A375 (cell line): Measurements from ENCODE around the gene ALKBH4. TPM values are rescaled to one million over a fixed set of nuclear protein-coding genes. Genes with fewer than 3 reads are reported as not detected.

ENCODE experiments used
- total RNA-seq: library from RNA; depleted of rRNA; stranded (reverse); fragments of >200 nt; shearing (Covaris generic); gene quantifications from 2 replicates; pipeline ENCODE4 v1.2.3, GENCODE V29; 2014; rRNA removed

ALKBH4 gene
- 18.6 and 22.4 TPM in 2 replicates for total RNA-seq

GRCh38 chr7:102464577-102465280 lies at the start of gene ALKBH4, which contains the start of gene LRWD1:
TSS of gene ALKBH4 (minus strand) at chr7:102464863. CDS start at chr7:102464836, 27 bp downstream.
TSS of gene LRWD1 (plus strand) at chr7:102464984. CDS start at chr7:102465081, 97 bp downstream.

GRCh38 chr7:102478314-102479208 lies 13.9 kb upstream of the ALKBH4 start, which contains the start of gene POLR2J:
TSS of gene POLR2J (minus strand) at chr7:102478922. CDS start at chr7:102478860, 62 bp downstream.

GRCh38 chr7:102433219-102434038 lies 31.2 kb downstream of the ALKBH4 start, which contains the start of gene ORAI2:
TSS of gene ORAI2 (plus strand) at chr7:102433575. CDS start at chr7:102438957, 5,382 bp downstream.

Other genes starting within 250 kb of the ALKBH4 start
- 4.2 and 9.8 TPM in 2 replicates for gene SH2B2, start 178.0 kb downstream of the ALKBH4 start, total RNA-seq
- gene SPDYE6, start 108.4 kb downstream of the ALKBH4 start, total RNA-seq: not detected in 2 replicates
- gene PRKRIP1, start 68.5 kb downstream of the ALKBH4 start, total RNA-seq: 42.4 and 46.0 TPM in 2 replicates
- 29.3 and 33.3 TPM in 2 replicates for gene ORAI2, start 31.3 kb downstream of the ALKBH4 start, total RNA-seq
- 68.4 and 76.1 TPM in 2 replicates for gene LRWD1, start 121 bp upstream of the ALKBH4 start, total RNA-seq
- 73.1 and 79.1 TPM in 2 replicates for gene POLR2J, start 14.1 kb upstream of the ALKBH4 start, total RNA-seq
- gene RASA4B, start 52.9 kb upstream of the ALKBH4 start, total RNA-seq: 3.7 and 4.4 TPM in 2 replicates
- 21.6 and 24.7 TPM in 2 replicates for gene UPK3BL2, start 78.8 kb upstream of the ALKBH4 start, total RNA-seq
- not detected in 2 replicates for gene SPDYE2, start 86.4 kb upstream of the ALKBH4 start, total RNA-seq
- 42.0 and 46.6 TPM in 2 replicates for gene POLR2J3, start 107.7 kb upstream of the ALKBH4 start, total RNA-seq
- gene RASA4, start 151.9 kb upstream of the ALKBH4 start, total RNA-seq: 8.6 and 9.7 TPM in 2 replicates
- 14.8 and 16.4 TPM in 2 replicates for gene UPK3BL1, start 177.9 kb upstream of the ALKBH4 start, total RNA-seq
- gene SPDYE2B, start 185.5 kb upstream of the ALKBH4 start, total RNA-seq: not detected in 2 replicates
- 5.3 and 7.0 TPM in 2 replicates for gene POLR2J2, start 206.8 kb upstream of the ALKBH4 start, total RNA-seq